SU-DHL-6 (cell line): ENCODE measurements around the gene OBI1.

ENCODE experiments used
- H2AFZ ChIP-seq: fragments of 200-600 bp; sonication (generic); 2 replicates; pipeline ENCODE4 v1.6.1; 2014; ENCODE audit warnings: low read depth, mild to moderate bottlenecking, moderate library complexity, mixed read lengths, antibody characterized with exemption, low read length; ENCODE audit not compliant: severe bottlenecking
- H3F3A ChIP-seq: fragments of 200-600 bp; shearing (Covaris generic); 2 replicates; pipeline ENCODE4 v1.6.0; 2016; ENCODE audit warnings: antibody characterized with exemption, mild to moderate bottlenecking; ENCODE audit not compliant: insufficient read depth
- H3K27ac ChIP-seq: fragments of 200-600 bp; sonication (generic); 2 replicates; pipeline ENCODE4 v1.5.1; 2016; ENCODE audit warnings: low read depth, mild to moderate bottlenecking, low read length, moderate library complexity, mixed read lengths
- H3K27me3 ChIP-seq: fragments of 200-600 bp; sonication (generic), shearing (Covaris generic); 2 replicates; pipeline ENCODE4 v1.6.0; 2014; ENCODE audit warnings: mild to moderate bottlenecking, low read length
- H3K36me3 ChIP-seq: fragments of 200-600 bp; sonication (generic); 2 replicates; pipeline ENCODE4 v1.6.1; 2014; ENCODE audit warnings: mild to moderate bottlenecking, low read length, mixed read lengths
- H3K4me2 ChIP-seq: fragments of 300-600, 200-600 bp; shearing (Covaris generic), sonication (generic); 2 replicates; pipeline ENCODE4 v1.6.0; 2014; ENCODE audit warnings: low read length, low read depth, mild to moderate bottlenecking; ENCODE audit not compliant: poor library complexity, severe bottlenecking
- H3K4me3 ChIP-seq: fragments of 200-600 bp; sonication (generic); 2 replicates; pipeline ENCODE4 v1.5.1; 2014; ENCODE audit warnings: antibody characterized with exemption, low read length, mild to moderate bottlenecking, mixed read lengths; ENCODE audit not compliant: insufficient read depth, poor library complexity, severe bottlenecking
- H3K79me2 ChIP-seq: fragments of 200-600 bp; sonication (generic); 2 replicates; pipeline ENCODE4 v1.6.1; 2014; ENCODE audit warnings: mild to moderate bottlenecking, low read length, moderate library complexity; ENCODE audit not compliant: insufficient read depth
- H3K9ac ChIP-seq: fragments of 200-600 bp; sonication (generic); 2 replicates; pipeline ENCODE4 v1.7.0; 2014; ENCODE audit warnings: mild to moderate bottlenecking, low read length
- H3K9me2 ChIP-seq: fragments of 200-600 bp; sonication (generic); replicated peaks from 2 replicates; pipeline ENCODE4 v1.6.1; 2014; ENCODE audit warnings: low read length; ENCODE audit not compliant: insufficient read depth
- H3K9me3 ChIP-seq: fragments of 200-600 bp; sonication (generic); 2 replicates; pipeline ENCODE4 v1.6.1; 2014; ENCODE audit warnings: low read length, mixed read lengths; ENCODE audit not compliant: insufficient read depth
- H4K20me1 ChIP-seq: fragments of 200-600 bp; sonication (generic); 2 replicates; pipeline ENCODE4 v1.6.1; 2014; ENCODE audit warnings: low read depth, mild to moderate bottlenecking, antibody characterized with exemption, low read length, moderate library complexity, mixed read lengths
- EZH2phosphoT487 ChIP-seq: fragments of 200-600 bp; sonication (generic), shearing (Covaris generic); conservative IDR thresholded peaks from 2 replicates; pipeline ENCODE4 v1.6.1; 2018; ENCODE audit warnings: mild to moderate bottlenecking, antibody characterized with exemption, low read length, moderate library complexity, mixed read lengths
- TF ChIP-seq, protein P1 (sequence below): fragments of 200-600 bp; sonication (generic); IDR thresholded peaks from one replicate; pipeline ENCODE4 v1.5.1; 2017; ENCODE audit warnings: antibody characterized with exemption, mild to moderate bottlenecking, low read length, moderate library complexity; ENCODE audit not compliant: insufficient read depth, poor library complexity, severe bottlenecking

OBI1 gene

DNA sequence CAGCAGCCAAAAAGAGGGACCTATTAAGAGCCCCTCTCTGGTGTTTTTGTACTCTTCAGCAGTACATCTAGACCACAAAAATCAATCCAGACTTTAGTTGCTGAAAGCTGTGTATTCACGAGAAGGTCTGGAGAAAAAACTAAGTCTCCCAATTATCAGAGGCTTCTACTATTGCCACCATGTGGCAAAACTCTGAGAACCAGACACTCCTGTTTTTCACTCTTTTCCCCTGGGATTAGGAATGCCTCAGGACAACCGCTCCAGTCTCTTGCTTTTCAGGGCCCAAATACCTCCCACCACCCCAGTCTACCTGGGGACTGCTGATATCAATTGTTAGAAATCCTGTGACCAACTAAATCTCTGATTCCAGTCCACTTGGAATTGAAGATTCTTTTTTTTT is 30.1 kb upstream of the OBI1 start:
- H3K27ac ChIP-seq = no peak overlapping the region
- H3K9me3 ChIP-seq = no peaks in the 10 kb centered on the region
- no peaks in the 10 kb centered on the region for H3K79me2 ChIP-seq
- H3K27me3 ChIP-seq = no peaks in the 10 kb centered on the region
- H2AFZ ChIP-seq = no peak overlapping the region
- no peak overlapping the region for H3K4me2 ChIP-seq
- no peak overlapping the region for H3K9ac ChIP-seq
- no peaks in the 10 kb centered on the region for H3K9me2 ChIP-seq
- no peak for TF ChIP-seq EZH2phosphoT487
- TF ChIP-seq, protein P1, sequence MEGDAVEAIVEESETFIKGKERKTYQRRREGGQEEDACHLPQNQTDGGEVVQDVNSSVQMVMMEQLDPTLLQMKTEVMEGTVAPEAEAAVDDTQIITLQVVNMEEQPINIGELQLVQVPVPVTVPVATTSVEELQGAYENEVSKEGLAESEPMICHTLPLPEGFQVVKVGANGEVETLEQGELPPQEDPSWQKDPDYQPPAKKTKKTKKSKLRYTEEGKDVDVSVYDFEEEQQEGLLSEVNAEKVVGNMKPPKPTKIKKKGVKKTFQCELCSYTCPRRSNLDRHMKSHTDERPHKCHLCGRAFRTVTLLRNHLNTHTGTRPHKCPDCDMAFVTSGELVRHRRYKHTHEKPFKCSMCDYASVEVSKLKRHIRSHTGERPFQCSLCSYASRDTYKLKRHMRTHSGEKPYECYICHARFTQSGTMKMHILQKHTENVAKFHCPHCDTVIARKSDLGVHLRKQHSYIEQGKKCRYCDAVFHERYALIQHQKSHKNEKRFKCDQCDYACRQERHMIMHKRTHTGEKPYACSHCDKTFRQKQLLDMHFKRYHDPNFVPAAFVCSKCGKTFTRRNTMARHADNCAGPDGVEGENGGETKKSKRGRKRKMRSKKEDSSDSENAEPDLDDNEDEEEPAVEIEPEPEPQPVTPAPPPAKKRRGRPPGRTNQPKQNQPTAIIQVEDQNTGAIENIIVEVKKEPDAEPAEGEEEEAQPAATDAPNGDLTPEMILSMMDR = no peak
- no peak overlapping the region for H3K4me3 ChIP-seq
- H3F3A ChIP-seq = no peaks in the 10 kb centered on the region
- no peaks in the 10 kb centered on the region for H3K36me3 ChIP-seq
- 0 out of 2 replicates have a peak, but pooled peaks cover 3% of the 10 kb centered on the region for H4K20me1 ChIP-seq

DNA sequence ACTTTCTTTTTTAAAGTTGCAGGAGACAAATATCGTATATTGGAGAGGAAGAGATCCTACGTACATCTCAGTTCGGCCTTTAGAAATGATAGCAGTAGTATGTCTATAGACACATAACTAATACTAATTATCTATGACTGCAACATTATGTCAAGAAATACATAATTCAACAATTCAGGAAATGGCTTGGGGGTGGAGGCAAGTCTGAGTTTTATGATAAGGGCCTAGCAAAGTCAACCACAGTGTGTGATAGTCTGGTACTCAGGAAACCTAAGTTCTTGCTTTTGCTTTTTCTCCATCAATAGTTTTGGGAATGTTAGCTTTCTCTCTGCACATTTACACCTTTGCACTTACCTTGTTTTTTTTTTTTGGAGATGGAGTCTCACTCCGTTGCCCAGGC is 27.5 kb upstream of the OBI1 start:
- Histone ChIP-seq H3K9me3 (no peaks in the 10 kb centered on the region), H2AFZ (no peak overlapping the region), H3K9me2 (no peaks in the 10 kb centered on the region), H3K27me3 (no peaks in the 10 kb centered on the region), H3K79me2 (no peaks in the 10 kb centered on the region), H4K20me1 (0 out of 2 replicates have a peak, but pooled peaks cover 3% of the 10 kb centered on the region), H3K27ac (no peak overlapping the region), H3K4me3 (no peak overlapping the region), H3K36me3 (no peaks in the 10 kb centered on the region), H3K9ac (no peak overlapping the region), H3K4me2 (no peak overlapping the region), H3F3A (no peaks in the 10 kb centered on the region)
- TF ChIP-seq, protein P1 = no peak
- TF ChIP-seq EZH2phosphoT487 = no peak

DNA sequence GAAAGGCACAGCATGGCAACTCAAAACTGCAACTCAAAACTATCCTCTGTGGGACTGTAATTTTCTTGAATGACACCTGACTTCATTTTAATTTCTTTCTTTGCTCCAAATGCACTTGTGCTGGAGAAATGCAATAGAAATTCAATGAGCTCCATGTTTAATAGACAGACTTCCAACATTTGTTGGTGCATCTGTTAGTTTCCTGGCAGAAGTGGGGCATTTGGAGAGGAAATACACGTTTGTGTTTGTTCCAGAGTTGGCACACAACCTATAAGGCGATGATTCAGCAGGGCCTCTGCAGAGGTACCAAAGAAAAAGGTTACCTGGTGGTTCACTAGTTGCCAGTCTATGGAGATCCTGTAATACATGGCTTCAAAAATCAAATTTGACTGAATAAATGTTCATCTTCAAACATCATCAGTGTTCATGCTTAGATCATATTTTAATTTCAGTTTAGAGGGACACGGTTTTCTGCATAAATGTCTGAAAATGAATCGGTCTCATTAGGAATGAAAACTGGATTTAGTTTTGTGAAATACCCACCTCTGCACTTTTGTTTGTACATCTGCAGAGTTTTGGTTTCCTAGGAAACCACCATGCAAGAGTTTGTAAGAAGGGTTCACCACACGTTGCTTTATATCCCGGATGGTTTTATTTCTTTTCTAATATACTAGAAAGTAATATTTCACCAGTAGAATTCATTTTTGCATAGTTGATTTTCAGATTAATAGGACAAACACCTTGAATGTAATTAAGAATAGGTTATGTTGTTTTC is 21.8 kb upstream of the OBI1 start:
- Histone ChIP-seq H3K36me3 (no peaks in the 10 kb centered on the region), H3K9me3 (no peaks in the 10 kb centered on the region), H3K9me2 (no peaks in the 10 kb centered on the region), H2AFZ (no peak overlapping the region), H4K20me1 (no peaks in the 10 kb centered on the region), H3K27me3 (0 out of 2 replicates have a peak, but pooled peaks cover 3% of the 10 kb centered on the region), H3K9ac (no peak overlapping the region), H3K4me3 (no peak overlapping the region), H3F3A (no peaks in the 10 kb centered on the region), H3K27ac (no peak overlapping the region), H3K4me2 (no peak overlapping the region), H3K79me2 (no peaks in the 10 kb centered on the region)
- no peak for TF ChIP-seq EZH2phosphoT487
- TF ChIP-seq, protein P1 = no peak
